Measurements from ENCODE around the gene STMN3.

Gene STMN3

GRCh38 chr20:63653041-63653973 is at the start of gene STMN3:
Gene STMN3, minus strand, starts transcription at chr20:63653424. Its CDS starts 79 bp downstream, at chr20:63653345.
- DNase-seq = peak; percentile 77

GRCh38 chr20:63702036-63702665 is 48.9 kb upstream of the STMN3 start:
- no peak for DNase-seq

- no peak for DNase-seq
Observed at GRCh38 chr20:63701329-63702035, 48.3 kb upstream of the STMN3 start.

GRCh38 chr20:63701051-63701328 is 47.8 kb upstream of the STMN3 start:
- DNase-seq = no peak

GRCh38 chr20:63700199-63701050 is 47.2 kb upstream of the STMN3 start:
- DNase-seq = no peak

GRCh38 chr20:63699466-63700198 is 46.4 kb upstream of the STMN3 start:
- DNase-seq = no peak

- DNase-seq = no peak
Observed at GRCh38 chr20:63698739-63699465, 45.7 kb upstream of the STMN3 start.

- no peak for DNase-seq
Observed at GRCh38 chr20:63697868-63698545, 44.8 kb upstream of the STMN3 start.

- no peak for DNase-seq
Observed at GRCh38 chr20:63697357-63697867, 44.2 kb upstream of the STMN3 start.

- no peak for DNase-seq
Observed at GRCh38 chr20:63696628-63697356, 43.6 kb upstream of the STMN3 start, which contains the start of gene TNFRSF6B. Gene TNFRSF6B, plus strand, starts transcription at chr20:63696652. Its CDS starts 116 bp downstream, at chr20:63696768.

GRCh38 chr20:63696306-63696627 is 43.0 kb upstream of the STMN3 start:
- peak; percentile 39 for DNase-seq

- DNase-seq = no peak
Observed at GRCh38 chr20:63695424-63696305, 42.4 kb upstream of the STMN3 start.

- no peak for DNase-seq
Observed at GRCh38 chr20:63694584-63695423, 41.6 kb upstream of the STMN3 start.

- no peak for DNase-seq
Observed at GRCh38 chr20:63693733-63694583, 40.7 kb upstream of the STMN3 start.

GRCh38 chr20:63693083-63693732 is 40.0 kb upstream of the STMN3 start:
- DNase-seq = no peak

- DNase-seq = no peak
Observed at GRCh38 chr20:63692436-63693082, 39.3 kb upstream of the STMN3 start.
